IMR-90 (cell line): ENCODE data around the gene MTOR. TPM values are rescaled to one million over a fixed set of nuclear protein-coding genes. Genes with fewer than 3 reads are reported as not detected.

Experiments
- ATAC-seq: fragments of 200-7000 bp; cut with Tn5 transposase; 2 replicates; pipeline ENCODE4 v1.9.1; 2020; ENCODE audit warnings: low read depth, mild to moderate bottlenecking, moderate library complexity
- BruUV-seq: library from RNA; stranded (reverse); fragments of 400-500 nt; replicated peaks from 2 replicates; lab custom pipeline; 2021; lab: Mats Ljungman, UMichigan
- CTCF ChIA-PET: fragments of 300-600 bp; formaldehyde crosslinking; extraction: SDS; loops from one replicate; lab custom pipeline; 2021; ENCODE audit warnings: antibody characterized with exemption; lab: Yijun Ruan, JAX
- POLR2A ChIA-PET: fragments of 300-600 bp; sonication (Branson Sonifier 250); formaldehyde crosslinking; loops from one replicate; lab custom pipeline; 2022; ENCODE audit warnings: antibody characterized with exemption; ENCODE audit not compliant: unreplicated experiment; lab: Charles Lee
- DNase-seq: peaks from one replicate; pipeline ENCODE4 v3.0.0; 2013
- H2AFZ ChIP-seq: replicated peaks from 2 replicates; pipeline ENCODE3; 2013; ENCODE audit warnings: low read length, mild to moderate bottlenecking; ENCODE audit not compliant: poor library complexity
- H2AK5ac ChIP-seq: 2 replicates; pipeline ENCODE4 v1.6.1; 2013; ENCODE audit warnings: low read depth, low read length, inconsistent platforms
- H2AK9ac ChIP-seq: replicated peaks from 2 replicates; pipeline ENCODE3; 2013; ENCODE audit warnings: mild to moderate bottlenecking, low read depth, low read length, moderate library complexity; ENCODE audit not compliant: poor library complexity
- H2BK120ac ChIP-seq: 2 replicates; pipeline ENCODE4 v1.6.1; 2013; ENCODE audit warnings: low read depth, low read length, inconsistent platforms
- H2BK15ac ChIP-seq: 3 replicates; pipeline ENCODE4 v1.6.1; 2013; ENCODE audit warnings: low read depth, low read length, inconsistent platforms
- H2BK20ac ChIP-seq: 2 replicates; pipeline ENCODE4 v1.6.1; 2013; ENCODE audit warnings: low read depth, mild to moderate bottlenecking, inconsistent platforms, low read length, moderate library complexity
- H2BK5ac ChIP-seq: 2 replicates; pipeline ENCODE4 v1.6.1; 2013; ENCODE audit warnings: mild to moderate bottlenecking, low read depth, low read length, inconsistent platforms; ENCODE audit not compliant: poor library complexity, severe bottlenecking
- H3K14ac ChIP-seq: replicated peaks from 2 replicates; pipeline ENCODE4 v1.6.1; 2013; ENCODE audit warnings: low read depth, low read length, inconsistent platforms
- H3K18ac ChIP-seq: 2 replicates; pipeline ENCODE4 v1.6.1; 2013; ENCODE audit warnings: low read depth, low read length, control low read depth
- H3K23ac ChIP-seq: 2 replicates; pipeline ENCODE4 v1.6.1; 2013; ENCODE audit warnings: low read depth, low read length, inconsistent platforms
- H3K27ac ChIP-seq: 2 replicates; pipeline ENCODE4 v1.5.1; 2013; ENCODE audit warnings: mild to moderate bottlenecking, control low read depth, low read length; ENCODE audit not compliant: insufficient read depth
- H3K27me3 ChIP-seq: 2 replicates; pipeline ENCODE4 v1.6.1; 2013; ENCODE audit warnings: low read length; ENCODE audit not compliant: control insufficient read depth, insufficient read depth
- H3K36me3 ChIP-seq: 2 replicates; pipeline ENCODE4 v1.6.1; 2013; ENCODE audit warnings: low read length, mixed read lengths; ENCODE audit not compliant: control insufficient read depth, insufficient read depth
- H3K4ac ChIP-seq: 2 replicates; pipeline ENCODE4 v1.6.1; 2013; ENCODE audit warnings: low read depth, low read length, inconsistent platforms
- H3K4me1 ChIP-seq: 2 replicates; pipeline ENCODE4 v1.6.1; 2013; ENCODE audit warnings: low read length, mixed read lengths; ENCODE audit not compliant: control insufficient read depth, insufficient read depth
- H3K4me2 ChIP-seq: 2 replicates; pipeline ENCODE4 v1.6.1; 2013; ENCODE audit warnings: low read depth, mild to moderate bottlenecking, control low read depth, low read length, moderate library complexity
- H3K4me3 ChIP-seq: 2 replicates; pipeline ENCODE4 v1.5.1; 2013; ENCODE audit warnings: low read depth, mild to moderate bottlenecking, control low read depth, low read length, moderate library complexity; ENCODE audit not compliant: insufficient read depth
- H3K56ac ChIP-seq: 2 replicates; pipeline ENCODE4 v1.6.1; 2013; ENCODE audit warnings: low read length, inconsistent platforms; ENCODE audit not compliant: insufficient read depth; ENCODE audit errors: extremely low read depth
- H3K79me1 ChIP-seq, 2 experiments: 2 replicates each; pipeline ENCODE4 v1.6.1; 2013; ENCODE audit warnings: low read length in 2 of 2, inconsistent platforms in 1 of 2, low read depth in 1 of 2
- H3K9ac ChIP-seq: 2 replicates; pipeline ENCODE4 v1.6.1; 2013; ENCODE audit warnings: low read depth, low read length, control low read depth
- H3K9me1 ChIP-seq: 2 replicates; pipeline ENCODE4 v1.6.1; 2013; ENCODE audit warnings: low read length, inconsistent platforms; ENCODE audit not compliant: insufficient read depth
- H3K9me3 ChIP-seq: 2 replicates; pipeline ENCODE4 v1.6.1; 2013; ENCODE audit warnings: low read length; ENCODE audit not compliant: control insufficient read depth, insufficient read depth
- H4K20me1 ChIP-seq: 2 replicates; pipeline ENCODE4 v1.6.1; 2013; ENCODE audit warnings: low read length, inconsistent platforms; ENCODE audit not compliant: insufficient read depth
- H4K5ac ChIP-seq: 2 replicates; pipeline ENCODE4 v1.6.1; 2013; ENCODE audit warnings: mild to moderate bottlenecking, low read depth, low read length, control low read depth
- H4K8ac ChIP-seq, 2 experiments: 2 replicates each; pipeline ENCODE4 v1.6.1; 2013; ENCODE audit warnings: low read depth in 2 of 2, low read length in 2 of 2, control low read depth in 1 of 2, inconsistent platforms in 1 of 2
- H4K91ac ChIP-seq: 2 replicates; pipeline ENCODE4 v1.6.1; 2013; ENCODE audit warnings: low read depth, low read length, inconsistent platforms; ENCODE audit not compliant: insufficient read depth
- BHLHE40 ChIP-seq: fragments of 150-350 bp; IDR thresholded peaks from 2 replicates; pipeline ENCODE4 v1.6.1; 2016; ENCODE audit warnings: mild to moderate bottlenecking, low read depth, low read length
- CEBPB ChIP-seq: IDR thresholded peaks from 2 replicates; pipeline ENCODE4 v1.6.1; 2012; ENCODE audit warnings: low read depth, low read length, improper control_type of control experiment
- CHD1 ChIP-seq: IDR thresholded peaks from 2 replicates; pipeline ENCODE4 v1.6.1; 2012; ENCODE audit warnings: low read depth, low read length, improper control_type of control experiment
- FOS ChIP-seq: fragments of 150-350 bp; IDR thresholded peaks from 2 replicates; pipeline ENCODE4 v1.6.1; 2016; ENCODE audit warnings: low read depth, low read length
- MAFK ChIP-seq: IDR thresholded peaks from 2 replicates; pipeline ENCODE4 v1.6.1; 2012; ENCODE audit warnings: low read depth, low read length, improper control_type of control experiment
- MAZ ChIP-seq: IDR thresholded peaks from 2 replicates; pipeline ENCODE4 v1.6.1; 2012; ENCODE audit warnings: low read depth, mild to moderate bottlenecking, low read length, improper control_type of control experiment, moderate library complexity, borderline replicate concordance
- NFE2L2 ChIP-seq: fragments of 150-350 bp; IDR thresholded peaks from 2 replicates; pipeline ENCODE4 v1.6.1; 2016; ENCODE audit warnings: low read depth, mild to moderate bottlenecking, low read length
- POLR2A ChIP-seq: IDR thresholded peaks from 2 replicates; pipeline ENCODE4 v1.6.1; 2012; ENCODE audit warnings: mild to moderate bottlenecking, low read depth, low read length
- RCOR1 ChIP-seq: IDR thresholded peaks from 2 replicates; pipeline ENCODE4 v1.6.1; 2012; ENCODE audit warnings: mild to moderate bottlenecking, low read length, improper control_type of control experiment; ENCODE audit not compliant: insufficient replicate concordance
- RFX5 ChIP-seq: IDR thresholded peaks from 2 replicates; pipeline ENCODE4 v1.8.0; 2012; ENCODE audit warnings: low read depth, mild to moderate bottlenecking, low read length, moderate library complexity
- SMC3 ChIP-seq: fragments of 150-350 bp; IDR thresholded peaks from 2 replicates; pipeline ENCODE4 v1.6.1; 2016; ENCODE audit warnings: low read depth, mild to moderate bottlenecking, antibody characterized with exemption, low read length, moderate library complexity
- WGBS, 2 experiments: methylation state at CpG; one replicate each; pipeline versions ENCODE4 v1.1.5 to v1.1.7; 2013; ENCODE audit warnings: missing lambda C conversion rate in 2 of 2; ENCODE audit not compliant: insufficient read length in 1 of 2; ENCODE audit errors: extremely low coverage in 2 of 2; 5-methylcytosine and 5-hydroxymethylcytosine counted together
- dilution Hi-C: fragments of 300-500 bp; cut with HindIII; formaldehyde crosslinking; loops from one replicate; pipeline ENCODE4 v1.14.3; 2018; ENCODE audit warnings: low sequenced_read_pairs; ENCODE audit not compliant: unreplicated experiment
- in situ Hi-C: fragments of 300-500 bp; cut with MboI; formaldehyde crosslinking; loops from 3 replicates; pipeline ENCODE4 v1.14.3; 2019; ENCODE audit warnings: low sequenced_read_pairs, inconsistent platforms, mixed read lengths
- intact Hi-C: fragments of 100-400 bp; cut with micrococcal nuclease; formaldehyde crosslinking; loops from 2 replicates; pipeline ENCODE4 v1.10.0; 2022
- polyA plus RNA-seq, 3 experiments: library from polyadenylated mRNA; depleted of rRNA; stranded (reverse); fragments of >200 nt; gene quantifications; 2 replicates each; pipeline ENCODE4 v1.2.3, GENCODE V29; 2012; ENCODE audit warnings: low replicate concordance in 1 of 3
- total RNA-seq: library from RNA; depleted of rRNA; stranded (reverse); fragments of >200 nt; gene quantifications from 2 replicates; pipeline ENCODE4 v1.2.3, GENCODE V29; 2012
- TF ChIP-seq, protein P1 (sequence below): conservative IDR thresholded peaks from 2 replicates; pipeline ENCODE4 v1.5.1; 2012; ENCODE audit warnings: mild to moderate bottlenecking, low read depth, low read length, improper control_type of control experiment
- TF ChIP-seq, protein P2 (sequence below): fragments of 150-350 bp; IDR thresholded peaks from 2 replicates; pipeline ENCODE4 v1.6.1; 2017; ENCODE audit warnings: mild to moderate bottlenecking, antibody characterized with exemption, low read length, low read depth
- TF ChIP-seq, protein P3 (sequence below): fragments of 150-350 bp; IDR thresholded peaks from 2 replicates; pipeline ENCODE4 v1.6.1; 2016; ENCODE audit warnings: low read depth, mild to moderate bottlenecking, low read length, moderate library complexity, borderline replicate concordance

Gene MTOR
- total and polyA plus RNA-seq, 2 of the 4 experiments (the other 2 are of a cell fraction), result 19.2 to 36.7 TPM

DNA sequence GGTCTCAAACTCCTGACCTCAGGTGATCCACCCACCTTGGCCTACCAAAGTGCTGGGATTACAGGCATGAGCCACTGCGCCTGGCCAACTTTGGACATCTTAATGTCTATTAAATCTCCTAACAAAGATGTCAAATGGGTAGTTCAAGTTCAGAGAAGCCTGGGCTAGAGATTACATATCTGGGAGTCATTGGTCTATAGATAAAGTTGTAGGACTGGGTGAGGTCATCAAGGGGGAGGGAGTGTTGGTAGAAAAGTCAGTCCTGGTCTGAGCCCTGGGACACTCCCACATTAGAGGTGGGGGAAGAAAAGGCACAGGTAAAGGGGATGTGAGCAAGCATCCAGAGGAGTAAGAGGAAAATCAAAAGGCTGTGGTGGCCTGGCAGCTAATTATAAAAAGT, 17.3 kb upstream of the MTOR start:
- H4K91ac ChIP-seq, result no peak overlapping the region
- H3K18ac ChIP-seq, result no peak overlapping the region
- no peak overlapping the region for H4K5ac ChIP-seq
- H3K14ac ChIP-seq, result no peak overlapping the region
- H2BK5ac ChIP-seq, result no peak overlapping the region
- no peak overlapping the region for H3K4me3 ChIP-seq
- dilution Hi-C loops, result no loop called here
- no peak overlapping the region for H2BK120ac ChIP-seq
- H2AFZ ChIP-seq, result no peak overlapping the region
- intact Hi-C loops, result loop anchor here (10.0 kb wide), 1 partner anchor 455 kb away; the partner anchor contains the start of gene AGTRAP
- peaks cover 11% of the 10 kb centered on the region; the same call in 1 of the 2 replicates for H4K20me1 ChIP-seq
- in situ Hi-C loops, result no loop called here
- no peak overlapping the region for H3K56ac ChIP-seq
- H3K9ac ChIP-seq, result no peak overlapping the region
- no peak overlapping the region for H3K4ac ChIP-seq
- H3K4me1 ChIP-seq, result peaks cover 11% of the 10 kb centered on the region; the same call in 1 of the 2 replicates
- H2BK20ac ChIP-seq, result no peak overlapping the region
- CTCF ChIA-PET, result no interaction called here
- ATAC-seq (no peak), DNase-seq (no peak)
- BruUV-seq, result no TSS peak
- peaks cover 17% of the 10 kb centered on the region for H3K9me1 ChIP-seq
- H4K8ac ChIP-seq, result no peak overlapping the region
- H3K23ac ChIP-seq, result no peak overlapping the region
- no peak overlapping the region for H3K4me2 ChIP-seq
- WGBS, 2 experiments, result no CpG with 5 or more reads among the region's 1 CpG
- no peak overlapping the region for H2AK9ac ChIP-seq
- no peaks in the 10 kb centered on the region for H3K27me3 ChIP-seq
- H2BK15ac ChIP-seq, result no peak overlapping the region
- no peak for TF ChIP-seq MAFK
- no peak for TF ChIP-seq CHD1
- TF ChIP-seq RFX5, result no peak
- TF ChIP-seq RCOR1, result no peak
- no peak for TF ChIP-seq POLR2A
- TF ChIP-seq, protein P1, sequence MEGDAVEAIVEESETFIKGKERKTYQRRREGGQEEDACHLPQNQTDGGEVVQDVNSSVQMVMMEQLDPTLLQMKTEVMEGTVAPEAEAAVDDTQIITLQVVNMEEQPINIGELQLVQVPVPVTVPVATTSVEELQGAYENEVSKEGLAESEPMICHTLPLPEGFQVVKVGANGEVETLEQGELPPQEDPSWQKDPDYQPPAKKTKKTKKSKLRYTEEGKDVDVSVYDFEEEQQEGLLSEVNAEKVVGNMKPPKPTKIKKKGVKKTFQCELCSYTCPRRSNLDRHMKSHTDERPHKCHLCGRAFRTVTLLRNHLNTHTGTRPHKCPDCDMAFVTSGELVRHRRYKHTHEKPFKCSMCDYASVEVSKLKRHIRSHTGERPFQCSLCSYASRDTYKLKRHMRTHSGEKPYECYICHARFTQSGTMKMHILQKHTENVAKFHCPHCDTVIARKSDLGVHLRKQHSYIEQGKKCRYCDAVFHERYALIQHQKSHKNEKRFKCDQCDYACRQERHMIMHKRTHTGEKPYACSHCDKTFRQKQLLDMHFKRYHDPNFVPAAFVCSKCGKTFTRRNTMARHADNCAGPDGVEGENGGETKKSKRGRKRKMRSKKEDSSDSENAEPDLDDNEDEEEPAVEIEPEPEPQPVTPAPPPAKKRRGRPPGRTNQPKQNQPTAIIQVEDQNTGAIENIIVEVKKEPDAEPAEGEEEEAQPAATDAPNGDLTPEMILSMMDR, result no peak
- TF ChIP-seq FOS, result no peak
- TF ChIP-seq, protein P2, sequence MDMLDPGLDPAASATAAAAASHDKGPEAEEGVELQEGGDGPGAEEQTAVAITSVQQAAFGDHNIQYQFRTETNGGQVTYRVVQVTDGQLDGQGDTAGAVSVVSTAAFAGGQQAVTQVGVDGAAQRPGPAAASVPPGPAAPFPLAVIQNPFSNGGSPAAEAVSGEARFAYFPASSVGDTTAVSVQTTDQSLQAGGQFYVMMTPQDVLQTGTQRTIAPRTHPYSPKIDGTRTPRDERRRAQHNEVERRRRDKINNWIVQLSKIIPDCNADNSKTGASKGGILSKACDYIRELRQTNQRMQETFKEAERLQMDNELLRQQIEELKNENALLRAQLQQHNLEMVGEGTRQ, result no peak
- TF ChIP-seq MAZ, result no peak
- TF ChIP-seq, protein P3, sequence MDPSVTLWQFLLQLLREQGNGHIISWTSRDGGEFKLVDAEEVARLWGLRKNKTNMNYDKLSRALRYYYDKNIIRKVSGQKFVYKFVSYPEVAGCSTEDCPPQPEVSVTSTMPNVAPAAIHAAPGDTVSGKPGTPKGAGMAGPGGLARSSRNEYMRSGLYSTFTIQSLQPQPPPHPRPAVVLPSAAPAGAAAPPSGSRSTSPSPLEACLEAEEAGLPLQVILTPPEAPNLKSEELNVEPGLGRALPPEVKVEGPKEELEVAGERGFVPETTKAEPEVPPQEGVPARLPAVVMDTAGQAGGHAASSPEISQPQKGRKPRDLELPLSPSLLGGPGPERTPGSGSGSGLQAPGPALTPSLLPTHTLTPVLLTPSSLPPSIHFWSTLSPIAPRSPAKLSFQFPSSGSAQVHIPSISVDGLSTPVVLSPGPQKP, result no peak
- TF ChIP-seq BHLHE40, result no peak
- no peak for TF ChIP-seq CEBPB
- no peak for TF ChIP-seq SMC3
- TF ChIP-seq NFE2L2, result no peak
- H2AK5ac ChIP-seq, result no peak overlapping the region
- H3K79me1 ChIP-seq, result peaks cover 30 to 31% of the 10 kb centered on the region in 2 experiments
- H3K27ac ChIP-seq, result no peak overlapping the region
- no peaks in the 10 kb centered on the region for H3K9me3 ChIP-seq
- POLR2A ChIA-PET, result no interaction called here
- H3K36me3 ChIP-seq, result no peaks in the 10 kb centered on the region; the same call in none of the 2 replicates
